ENCODE results near the gene PHF21B. TPM values are rescaled to one million over a fixed set of nuclear protein-coding genes. Genes with fewer than 3 reads are reported as not detected.

Gene PHF21B
- total and polyA plus RNA-seq, 2 of the 8 experiments (the other 6 are each of a cell fraction or from before 2014, with no cell fraction given) = 19.3 to 68.1 TPM

GRCh38 chr22:44892803-44893730, 116.7 kb downstream of the PHF21B start (continued):
- TF ChIP-seq HDAC2 (IDR thresholded peaks at IDR 0.05; ENCODE audit: borderline replicate concordance in 1 of 2, low read depth in 2 of 2, low read length in 2 of 2) = no peak
- TF ChIP-seq JUND (IDR thresholded peaks at IDR 0.05; ENCODE audit: low read length) = no peak
- TF ChIP-seq SP2 (IDR thresholded peaks at IDR 0.05; ENCODE audit: low read length) = no peak

Data from H1 (cell line).